ENCODE measurements around the gene FOXP1.

GRCh38 chr3:71611099-71611498, 27.6 kb upstream of the FOXP1 start:
- TF ChIP-seq, protein P1, sequence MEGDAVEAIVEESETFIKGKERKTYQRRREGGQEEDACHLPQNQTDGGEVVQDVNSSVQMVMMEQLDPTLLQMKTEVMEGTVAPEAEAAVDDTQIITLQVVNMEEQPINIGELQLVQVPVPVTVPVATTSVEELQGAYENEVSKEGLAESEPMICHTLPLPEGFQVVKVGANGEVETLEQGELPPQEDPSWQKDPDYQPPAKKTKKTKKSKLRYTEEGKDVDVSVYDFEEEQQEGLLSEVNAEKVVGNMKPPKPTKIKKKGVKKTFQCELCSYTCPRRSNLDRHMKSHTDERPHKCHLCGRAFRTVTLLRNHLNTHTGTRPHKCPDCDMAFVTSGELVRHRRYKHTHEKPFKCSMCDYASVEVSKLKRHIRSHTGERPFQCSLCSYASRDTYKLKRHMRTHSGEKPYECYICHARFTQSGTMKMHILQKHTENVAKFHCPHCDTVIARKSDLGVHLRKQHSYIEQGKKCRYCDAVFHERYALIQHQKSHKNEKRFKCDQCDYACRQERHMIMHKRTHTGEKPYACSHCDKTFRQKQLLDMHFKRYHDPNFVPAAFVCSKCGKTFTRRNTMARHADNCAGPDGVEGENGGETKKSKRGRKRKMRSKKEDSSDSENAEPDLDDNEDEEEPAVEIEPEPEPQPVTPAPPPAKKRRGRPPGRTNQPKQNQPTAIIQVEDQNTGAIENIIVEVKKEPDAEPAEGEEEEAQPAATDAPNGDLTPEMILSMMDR (IDR thresholded peaks at IDR 0.05) = no peak
- TF ChIP-seq EZH2 (IDR thresholded peaks at IDR 0.05) = no peak

All from neural progenitor cell (in vitro differentiated cells).